NCI-H2196 (cell line): ENCODE results near the gene XPR1.

Source experiments
- DNase-seq: peaks from one replicate; lab custom pipeline; 2025; ENCODE audit not compliant: unreplicated experiment; lab: John Stamatoyannopoulos, UW

The XPR1 gene

GRCh38 chr1:180884588-180885300 lies 252.9 kb downstream of the XPR1 start:
- DNase-seq: no peak

- DNase-seq: no peak
Measured at GRCh38 chr1:180886338-180886737, 254.5 kb downstream of the XPR1 start.

GRCh38 chr1:180887841-180888240 lies 256.0 kb downstream of the XPR1 start:
- DNase-seq: no peak

GRCh38 chr1:180888870-180889269 lies 257.0 kb downstream of the XPR1 start:
- no peak for DNase-seq

GRCh38 chr1:180889325-180889724 lies 257.5 kb downstream of the XPR1 start:
- no peak for DNase-seq

- no peak for DNase-seq
Measured at GRCh38 chr1:180892272-180892671, 260.4 kb downstream of the XPR1 start.

GRCh38 chr1:180892675-180893074 lies 260.9 kb downstream of the XPR1 start:
- no peak for DNase-seq

- DNase-seq: no peak
Measured at GRCh38 chr1:180893614-180894013, 261.8 kb downstream of the XPR1 start.

- no peak for DNase-seq
Measured at GRCh38 chr1:180896161-180896560, 264.3 kb downstream of the XPR1 start.

GRCh38 chr1:180898441-180899219 lies 266.8 kb downstream of the XPR1 start:
- DNase-seq: no peak

- no peak for DNase-seq
Measured at GRCh38 chr1:180899262-180899661, 267.4 kb downstream of the XPR1 start.

GRCh38 chr1:180901076-180901990 lies 269.5 kb downstream of the XPR1 start:
- no peak for DNase-seq

- no peak for DNase-seq
Measured at GRCh38 chr1:180902541-180902940, 270.7 kb downstream of the XPR1 start.

GRCh38 chr1:180905927-180906326 lies 274.1 kb downstream of the XPR1 start:
- no peak for DNase-seq

- no peak for DNase-seq
Measured at GRCh38 chr1:180906511-180906910, 274.7 kb downstream of the XPR1 start.

GRCh38 chr1:180907313-180908055 lies 275.7 kb downstream of the XPR1 start:
- DNase-seq: no peak

- DNase-seq: no peak
Measured at GRCh38 chr1:180908074-180908765, 276.4 kb downstream of the XPR1 start.

GRCh38 chr1:180909005-180909414 lies 277.2 kb downstream of the XPR1 start:
- DNase-seq: no peak

- no peak for DNase-seq
Measured at GRCh38 chr1:180909462-180909976, 277.7 kb downstream of the XPR1 start.

- DNase-seq: peak; percentile 15
Measured at GRCh38 chr1:180911640-180912191, 279.9 kb downstream of the XPR1 start.
